Activated CD4-positive, alpha-beta T cell treated with anti-CD3 and anti-CD28 coated beads, Interleukin-10, Interleukin-2, amounts not matched to agents 100 ng/mL and 50 ng/mL, durations not matched to agents 16 hours and 8 hours (primary cell): ENCODE results near the gene JAML.

ENCODE experiments used
- DNase-seq: peaks from one replicate; pipeline ENCODE4 v3.0.0-alpha.2; 2020

JAML gene

DNA sequence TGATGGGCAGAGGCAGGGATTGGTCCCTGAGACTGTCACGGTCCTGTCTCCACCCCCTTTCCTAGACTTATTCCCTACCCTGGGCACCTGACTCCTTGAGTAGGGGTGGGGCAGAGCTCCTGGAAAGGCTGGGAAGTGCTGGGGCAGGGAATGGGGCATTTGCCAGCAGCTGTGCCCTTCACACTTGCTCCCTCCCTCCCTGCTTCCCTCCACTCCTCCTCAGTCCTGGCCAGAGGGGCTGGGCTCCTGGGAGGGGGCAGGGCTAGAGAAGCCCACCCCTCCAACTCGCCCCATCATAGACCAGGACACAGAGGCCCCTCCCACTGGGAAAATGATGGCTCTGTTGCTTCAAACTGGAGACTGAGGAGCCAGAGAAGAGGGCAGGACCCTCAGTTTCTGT is 59.9 kb downstream of the JAML start:
- DNase-seq, result no peak

DNA sequence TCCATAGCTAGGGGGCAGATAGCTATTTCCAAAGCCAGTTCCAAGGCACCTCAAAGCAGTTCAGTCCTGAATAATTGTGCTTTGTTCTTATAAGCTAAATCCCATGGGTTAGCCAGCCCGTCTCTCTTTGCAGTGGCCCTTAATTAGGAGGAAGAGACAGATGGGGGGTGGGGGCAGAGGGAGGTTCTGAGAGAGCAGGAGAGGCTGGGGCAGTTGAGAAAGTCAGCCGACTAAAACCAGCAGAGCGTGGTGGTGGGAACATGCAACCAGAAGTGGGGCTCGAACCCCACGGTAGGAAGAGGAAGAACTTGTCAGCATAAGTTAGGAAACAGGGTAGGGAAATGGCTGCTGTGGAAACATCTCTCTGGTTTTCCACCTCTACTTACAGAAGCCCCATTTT is 61.3 kb downstream of the JAML start:
- no peak for DNase-seq

- DNase-seq, result no peak
These were observed 62.0 kb downstream of the JAML start for GRCh38 chr11:118162846-118163245.

- DNase-seq, result no peak
These were observed 63.0 kb downstream of the JAML start for GRCh38 chr11:118161786-118162185.

DNA sequence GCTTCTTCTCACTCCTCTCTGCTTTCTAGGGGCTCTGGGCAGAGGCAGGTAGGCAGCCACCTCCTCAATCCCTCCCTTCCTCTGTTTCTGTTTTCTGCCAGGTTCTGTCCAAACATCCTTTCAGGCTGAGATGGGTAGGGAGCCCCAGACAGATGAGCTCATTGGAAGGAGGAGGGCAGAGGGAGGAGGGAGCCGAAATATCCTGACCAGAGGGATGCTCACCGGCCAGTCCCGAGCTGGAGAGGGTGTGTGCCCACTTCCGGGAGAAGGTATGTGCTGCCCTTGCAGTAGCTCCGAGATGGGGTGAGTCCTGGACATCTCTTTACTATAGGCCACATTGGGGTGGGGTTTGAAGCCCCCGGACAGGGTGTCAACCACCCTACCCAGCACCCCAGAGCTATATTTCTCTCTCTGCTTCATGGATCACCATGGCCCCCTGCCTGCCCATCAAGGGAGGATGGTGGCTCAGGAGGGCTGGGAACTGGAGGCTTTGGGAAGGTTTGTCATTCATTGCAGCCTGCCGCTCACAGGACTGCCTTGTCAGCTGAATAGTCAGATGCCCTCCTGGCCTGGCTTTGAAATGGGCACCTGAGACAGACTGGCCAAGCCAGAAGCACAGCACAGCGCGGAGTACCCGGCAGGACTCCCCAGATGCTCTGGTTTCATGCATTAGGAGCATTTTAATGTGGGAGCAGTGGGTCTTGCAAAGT is 67.5 kb downstream of the JAML start:
- DNase-seq, result no peak

GRCh38 chr11:118156531-118157185 is 68.2 kb downstream of the JAML start:
- DNase-seq, result no peak

GRCh38 chr11:118155776-118156530 is 68.9 kb downstream of the JAML start:
- no peak for DNase-seq

GRCh38 chr11:118154641-118155040 is 70.2 kb downstream of the JAML start:
- DNase-seq, result no peak

GRCh38 chr11:118153976-118154375 is 70.8 kb downstream of the JAML start:
- no peak for DNase-seq

GRCh38 chr11:118153516-118153915 is 71.3 kb downstream of the JAML start:
- no peak for DNase-seq

DNA sequence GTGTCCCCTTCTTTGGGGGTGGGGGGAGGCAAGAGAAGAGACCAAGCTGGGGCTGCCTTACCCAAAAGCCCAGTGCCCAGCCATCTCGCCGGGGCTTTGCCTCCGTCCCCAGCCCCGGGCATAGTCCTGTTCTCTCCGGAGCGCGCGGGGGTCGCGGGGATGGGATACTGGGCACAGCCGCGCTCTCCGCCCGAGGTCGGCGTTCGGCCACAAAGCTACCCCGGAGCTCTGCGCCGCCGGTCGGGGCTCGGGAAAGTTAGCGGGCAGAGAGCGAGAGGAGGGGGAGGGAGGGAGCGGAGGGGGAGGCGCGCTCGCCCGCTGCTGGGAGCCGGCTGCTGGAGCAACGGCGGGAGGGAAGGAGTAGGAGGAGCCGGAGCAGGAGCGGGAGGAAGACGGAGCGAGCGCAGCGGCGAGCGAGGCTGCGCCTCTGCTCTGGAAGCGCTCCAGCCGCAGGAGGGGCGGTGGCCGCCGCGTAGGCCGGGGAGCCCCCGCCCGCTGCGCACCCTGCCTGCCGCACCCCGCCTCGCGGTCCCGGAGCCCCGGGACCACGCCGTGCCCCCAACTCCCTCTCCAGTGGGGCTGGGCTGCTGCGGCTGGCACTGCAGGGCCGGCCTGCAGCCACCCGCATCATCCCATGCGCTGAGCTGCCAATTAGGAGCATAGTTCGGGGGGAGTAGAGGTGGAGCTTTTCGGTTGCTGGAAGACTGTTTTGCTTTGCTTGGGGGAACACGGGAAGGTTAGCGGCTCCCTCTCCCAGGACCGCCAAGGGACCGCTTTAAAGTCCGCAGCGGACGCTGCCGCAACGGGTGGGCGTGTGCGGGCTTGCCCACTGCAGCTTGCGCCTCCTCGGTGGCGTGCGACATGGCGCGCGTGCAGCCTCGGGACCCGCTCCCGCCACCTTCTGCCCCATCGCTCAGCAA is 72.0 kb downstream of the JAML start, which contains the start of gene SCN4B:
TSS of gene SCN4B (minus strand) at position 272 of the 920 bp plus-strand sequence. CDS start at position 122, 150 bp downstream.
- no peak for DNase-seq

- DNase-seq, result no peak
These were observed 72.7 kb downstream of the JAML start for GRCh38 chr11:118152020-118152551.

GRCh38 chr11:118151431-118151830 is 73.4 kb downstream of the JAML start:
- no peak for DNase-seq

DNA sequence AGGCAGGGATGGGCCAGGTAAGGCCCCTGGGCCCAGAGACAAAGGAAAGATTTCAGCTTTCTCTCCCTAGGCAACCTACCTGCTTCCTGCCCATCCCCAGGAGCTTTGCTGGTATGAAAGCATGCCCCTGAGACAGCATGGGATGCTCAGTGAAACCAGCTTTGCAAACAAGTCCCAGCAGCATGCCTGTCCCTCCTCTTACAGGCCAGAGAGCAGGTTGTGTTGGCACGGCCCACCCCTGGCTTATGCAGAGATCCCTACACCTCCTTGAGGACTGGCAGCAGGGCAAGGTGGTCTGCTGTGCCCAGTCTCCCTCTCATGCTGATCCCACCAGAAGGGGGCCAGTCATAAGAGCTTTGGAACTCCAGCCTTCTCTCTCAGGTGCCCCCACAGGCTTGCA is 75.3 kb downstream of the JAML start:
- no peak for DNase-seq

GRCh38 chr11:118148856-118149255 is 76.0 kb downstream of the JAML start:
- no peak for DNase-seq

DNA sequence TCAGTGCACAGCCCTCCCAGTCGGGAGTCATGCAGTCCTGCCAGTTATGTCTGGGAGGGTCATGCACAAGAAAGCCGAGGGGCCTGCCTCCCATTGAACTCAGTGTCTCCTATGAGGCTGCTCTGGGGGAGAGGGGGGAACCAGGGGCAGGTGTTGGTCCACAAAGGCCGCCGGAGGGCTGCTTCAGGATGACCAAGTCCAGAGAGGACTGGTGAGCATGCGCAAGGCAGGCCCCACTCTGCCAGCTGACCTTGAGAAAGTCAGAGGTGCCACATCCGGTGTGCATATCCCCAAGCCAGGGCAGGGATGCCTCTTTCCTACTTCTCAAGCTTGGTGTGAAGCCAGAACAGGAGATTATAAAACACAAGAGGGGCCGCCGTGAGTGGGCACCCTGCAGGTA is 76.6 kb downstream of the JAML start:
- DNase-seq, result no peak

GRCh38 chr11:118147502-118147901 is 77.3 kb downstream of the JAML start:
- DNase-seq, result no peak

GRCh38 chr11:118146554-118146953 is 78.3 kb downstream of the JAML start:
- DNase-seq, result no peak

DNA sequence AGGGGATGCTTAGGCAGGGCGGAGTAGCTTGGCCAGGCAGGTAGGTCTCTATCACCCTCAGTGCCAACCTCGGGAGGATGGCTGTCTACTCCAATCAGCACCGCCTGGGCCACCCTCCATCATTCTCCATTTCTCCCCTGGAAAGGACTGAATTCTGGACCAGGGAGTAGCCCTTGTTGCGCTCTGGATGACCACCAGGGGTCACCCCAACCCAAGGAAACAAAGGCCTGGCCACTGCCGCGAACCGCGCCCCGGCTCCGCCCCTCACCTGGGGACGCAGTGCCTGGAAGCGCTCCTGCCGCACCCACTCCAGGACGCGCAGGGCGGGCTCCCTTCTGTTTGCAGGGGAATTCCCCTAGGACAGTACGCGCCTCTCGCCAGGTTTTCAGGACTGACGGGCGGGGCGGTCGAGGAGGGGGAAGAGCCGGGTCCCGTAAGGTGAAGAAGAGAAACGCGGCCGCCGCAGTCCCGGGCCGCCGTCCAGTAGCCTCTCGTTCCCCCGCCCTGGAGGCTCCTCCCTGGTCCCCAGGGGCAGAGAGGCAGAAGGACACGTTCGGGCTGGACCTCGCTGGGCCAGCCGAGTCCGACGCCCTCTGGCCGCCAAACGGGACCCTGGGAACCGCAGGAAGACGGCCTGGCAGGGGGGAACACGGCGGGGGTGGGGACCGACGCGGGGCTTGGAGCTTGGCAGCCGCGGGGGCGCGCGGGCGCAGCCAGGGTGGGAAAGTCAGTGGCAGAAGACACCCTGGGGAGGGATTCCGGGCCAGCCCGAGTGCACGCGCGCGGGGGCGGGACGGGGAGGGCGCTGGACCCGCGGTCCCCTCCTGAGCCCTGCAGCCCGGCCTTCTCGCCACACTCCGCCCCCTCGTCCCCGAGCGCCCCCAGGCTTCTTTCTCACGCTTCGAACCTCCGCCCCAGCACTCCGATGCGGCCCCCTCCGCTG is 79.3 kb downstream of the JAML start:
- DNase-seq, result peak; percentile 93

DNA sequence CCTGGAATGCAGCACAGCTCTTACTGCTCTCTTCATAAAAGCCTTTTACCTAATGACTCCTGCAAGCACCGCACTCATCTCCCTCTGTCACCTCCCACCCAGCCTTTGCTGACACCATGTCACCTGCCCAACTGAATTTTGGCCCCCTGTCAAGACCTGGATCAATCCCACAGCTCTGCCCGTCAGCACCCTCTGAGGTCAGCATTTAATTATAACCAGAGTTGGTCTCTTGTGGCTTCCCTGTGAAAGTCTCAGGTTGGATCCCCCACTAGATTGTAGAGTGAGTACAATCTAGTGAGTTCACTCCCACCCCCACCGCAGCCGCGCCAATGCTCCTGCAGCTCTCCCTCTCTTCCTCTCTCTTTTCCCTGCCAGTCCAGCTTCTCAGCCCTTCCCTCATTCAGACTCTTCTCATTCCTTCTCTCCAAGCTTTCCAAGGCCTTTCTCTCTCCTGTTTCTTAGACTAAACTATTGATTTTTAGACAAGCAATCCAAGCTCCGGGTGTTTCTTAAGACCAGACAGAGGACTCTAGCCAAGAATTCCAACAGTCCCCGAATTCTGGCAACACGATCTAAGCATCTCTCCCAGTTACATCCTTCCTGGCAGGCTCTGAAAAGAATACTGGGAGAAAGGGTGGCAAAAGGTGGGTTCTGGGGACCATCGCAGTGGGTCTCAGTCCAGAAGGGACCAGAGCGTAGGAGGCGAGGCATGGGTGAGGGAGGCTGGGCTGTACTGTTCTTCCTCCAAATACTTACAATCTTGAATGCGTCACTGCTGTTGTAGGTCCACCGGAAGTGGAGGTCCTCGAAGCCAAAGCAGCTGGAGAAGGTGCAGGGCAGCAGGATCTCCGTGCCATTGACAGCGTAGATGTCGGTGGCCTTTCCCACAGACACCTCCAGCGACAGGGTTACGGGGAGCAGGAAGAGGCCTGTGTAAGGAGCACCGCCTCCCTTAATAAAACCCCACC is 80.2 kb downstream of the JAML start:
- no peak for DNase-seq
